VCaP (cell line): ENCODE results near the gene TREM2.

Source experiments
- H3K27ac ChIP-seq: fragments of 450-650 bp; 2 replicates; pipeline ENCODE4 v1.5.1; 2017
- CTCF ChIP-seq: fragments of 450-650 bp; conservative IDR thresholded peaks from 2 replicates; pipeline ENCODE4 v1.5.1; 2017; ENCODE audit warnings: mild to moderate bottlenecking, moderate library complexity

The TREM2 gene

DNA sequence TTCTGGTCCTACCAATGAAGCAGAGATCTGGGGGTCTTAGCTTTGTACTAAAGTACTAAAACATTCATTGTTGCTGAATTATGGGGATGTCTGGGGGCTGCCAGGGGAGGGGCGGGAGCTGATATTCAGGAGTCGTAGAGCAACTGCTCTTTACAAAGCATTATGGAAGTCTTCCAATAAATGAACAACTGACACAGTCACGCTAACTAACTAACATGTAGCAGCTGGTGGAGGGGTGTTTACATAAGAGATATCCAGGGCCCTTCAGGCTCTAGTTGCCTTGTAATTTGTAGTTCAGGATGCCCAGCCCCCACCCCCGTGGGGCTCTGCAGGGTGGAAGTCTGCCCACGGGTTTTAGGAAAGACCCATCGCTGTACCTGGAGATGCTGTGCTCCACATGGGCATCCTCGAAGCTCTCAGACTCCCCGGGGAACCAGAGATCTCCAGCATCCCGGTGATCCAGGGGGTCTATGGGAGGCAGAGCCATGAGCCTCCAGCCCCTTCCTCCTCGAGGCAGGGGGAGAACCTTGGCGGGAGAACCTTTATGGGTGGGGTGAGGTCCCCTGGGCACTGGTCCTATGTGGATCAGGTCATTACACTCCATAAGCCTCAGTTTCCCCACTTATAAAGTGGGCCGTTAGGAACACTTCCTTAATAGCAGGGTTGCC, 3.4 kb downstream of the TREM2 start:
- H3K27ac ChIP-seq = no peak overlapping the region

GRCh38 chr6:41157323-41157722, 5.6 kb downstream of the TREM2 start:
- H3K27ac ChIP-seq = no peak overlapping the region
- no peak for TF ChIP-seq CTCF

More for the DNA sequence above, 3.4 kb downstream of the TREM2 start:
- no peak for TF ChIP-seq CTCF

GRCh38 chr6:41156771-41157170, 6.1 kb downstream of the TREM2 start:
- TF ChIP-seq CTCF = no peak
- H3K27ac ChIP-seq = no peak overlapping the region

GRCh38 chr6:41156001-41156400, 6.9 kb downstream of the TREM2 start:
- no peak for TF ChIP-seq CTCF
- H3K27ac ChIP-seq = no peak overlapping the region

DNA sequence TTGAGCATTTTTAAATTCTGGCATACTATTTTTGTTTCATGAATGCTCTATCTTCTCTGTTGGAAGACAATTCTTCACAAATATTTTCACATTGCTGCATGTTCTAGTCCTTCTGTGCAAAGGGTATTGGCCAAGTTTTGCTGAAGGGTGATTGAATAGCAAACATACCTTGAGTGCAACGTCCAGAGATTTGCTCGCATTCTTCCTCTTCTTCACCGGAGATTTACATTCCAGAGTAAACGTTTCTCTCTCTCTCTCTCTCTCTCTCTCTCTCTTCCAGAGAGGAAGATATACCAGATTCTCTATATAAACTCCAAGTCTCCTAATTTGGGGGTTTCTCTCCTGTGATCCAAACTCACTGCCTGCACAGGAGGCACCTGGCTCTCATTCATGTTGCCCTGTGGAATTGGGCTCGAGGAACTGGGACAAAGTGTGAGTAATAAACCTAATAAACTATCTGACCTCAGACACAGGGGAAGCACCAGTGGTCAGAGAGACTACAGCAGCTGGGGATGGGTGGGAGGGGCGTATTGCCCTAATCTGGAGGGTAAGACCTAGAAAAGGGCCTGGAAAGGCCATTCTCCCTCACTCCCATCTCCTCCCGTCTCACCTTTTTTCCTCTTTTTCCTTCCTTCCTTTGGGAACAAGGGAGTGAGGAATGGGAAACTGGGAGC, 7.6 kb downstream of the TREM2 start:
- TF ChIP-seq CTCF = no peak
- no peak overlapping the region for H3K27ac ChIP-seq

- TF ChIP-seq CTCF = no peak
- H3K27ac ChIP-seq = no peak within 1 kb of the TSS
Observed at GRCh38 chr6:41153992-41154625, 8.8 kb downstream of the TREM2 start, which contains the start of gene TREML1. Gene TREML1 (minus strand): TSS chr6:41154347. CDS start chr6:41154288, 59 bp downstream.

DNA sequence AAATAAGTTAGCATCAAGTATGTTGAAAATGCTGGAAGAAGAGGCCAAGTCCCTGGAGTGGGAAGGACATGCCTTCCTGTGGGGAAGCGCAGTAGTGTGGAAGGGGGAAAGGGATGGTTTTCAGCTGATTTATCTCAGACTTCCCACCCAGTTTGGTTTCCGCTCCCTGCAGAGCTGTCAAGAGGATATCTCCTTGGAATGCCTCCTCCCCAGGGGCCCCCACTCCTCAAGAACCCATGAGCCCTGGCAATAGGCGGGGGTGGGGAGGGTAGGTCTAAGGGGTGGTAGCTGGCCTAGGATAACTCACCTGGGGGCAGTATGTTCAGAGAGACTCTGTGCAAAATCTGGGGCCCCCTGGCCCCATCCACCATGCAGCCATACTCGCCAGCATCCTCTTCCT, 9.5 kb downstream of the TREM2 start:
- no peak for TF ChIP-seq CTCF
- no peak overlapping the region for H3K27ac ChIP-seq
